NB4 (cell line): ENCODE data around the gene TMEM238L.

Source experiments
- DNase-seq: peaks from one replicate; pipeline ENCODE4 v3.0.0; 2010; ENCODE audit warnings: low read depth
- H3K4me3 ChIP-seq: one replicate; pipeline ENCODE4 v1.5.1; 2011; ENCODE audit warnings: mild to moderate bottlenecking, low read depth, low read length, moderate library complexity
- CTCF ChIP-seq: IDR thresholded peaks from one replicate; pipeline ENCODE4 v1.5.1; 2012; ENCODE audit warnings: low read depth, low read length
- MYC ChIP-seq: IDR thresholded peaks from 2 replicates; pipeline ENCODE4 v1.6.1; 2011; ENCODE audit warnings: low read depth, low read length
- POLR2A ChIP-seq: IDR thresholded peaks from 2 replicates; pipeline ENCODE4 v1.6.1; 2011; ENCODE audit warnings: mild to moderate bottlenecking; ENCODE audit not compliant: insufficient read length; ENCODE audit errors: extremely low read depth
- TF ChIP-seq, protein P1 (sequence below): IDR thresholded peaks from 2 replicates; pipeline ENCODE4 v1.6.1; 2011; ENCODE audit warnings: low read depth, low read length

TMEM238L gene

GRCh38 chr17:10803350-10803749, 549 bp downstream of the TMEM238L start:
- DNase-seq = no peak
- H3K4me3 ChIP-seq = no peak overlapping the region
- TF ChIP-seq, protein P1, sequence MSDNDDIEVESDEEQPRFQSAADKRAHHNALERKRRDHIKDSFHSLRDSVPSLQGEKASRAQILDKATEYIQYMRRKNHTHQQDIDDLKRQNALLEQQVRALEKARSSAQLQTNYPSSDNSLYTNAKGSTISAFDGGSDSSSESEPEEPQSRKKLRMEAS = no peak
- TF ChIP-seq POLR2A = no peak
- no peak for TF ChIP-seq MYC
- TF ChIP-seq CTCF = no peak

- TF ChIP-seq POLR2A = no peak
- TF ChIP-seq MYC = no peak
- H3K4me3 ChIP-seq = no peak overlapping the region
- no peak for DNase-seq
These were observed 1.2 kb downstream of the TMEM238L start for GRCh38 chr17:10802496-10803284.

GRCh38 chr17:10799407-10799806, 4.5 kb downstream of the TMEM238L start:
- H3K4me3 ChIP-seq = no peak overlapping the region
- TF ChIP-seq POLR2A (no peak), MYC (no peak), CTCF (no peak)
- TF ChIP-seq, protein P1 = no peak

DNA sequence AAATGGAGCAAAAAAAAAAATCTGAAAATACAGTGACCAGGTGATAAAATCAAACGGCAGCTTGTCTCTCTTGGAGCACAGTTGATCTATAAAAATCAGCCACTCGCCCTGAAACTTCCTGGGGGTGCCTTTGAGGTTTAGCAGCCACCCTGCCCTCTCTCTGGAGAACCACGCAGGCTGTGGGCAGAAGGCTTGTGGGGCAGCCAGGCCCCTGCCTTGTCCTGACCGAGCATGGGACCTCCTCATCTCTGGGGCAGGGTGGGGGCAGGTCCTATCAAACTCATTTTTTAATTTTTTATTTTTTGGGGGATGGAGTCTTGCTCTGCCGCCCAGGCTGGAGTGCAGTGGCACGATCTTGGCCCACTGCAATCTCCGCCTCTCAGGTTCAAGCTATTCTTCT, 5.0 kb downstream of the TMEM238L start:
- TF ChIP-seq POLR2A (no peak), CTCF (no peak), MYC (no peak)
- TF ChIP-seq, protein P1 = no peak
- no peak overlapping the region for H3K4me3 ChIP-seq
- no peak for DNase-seq

More at GRCh38 chr17:10799407-10799806, 4.5 kb downstream of the TMEM238L start:
- no peak for DNase-seq

- no peak overlapping the region for H3K4me3 ChIP-seq
- TF ChIP-seq, protein P1 = no peak
- TF ChIP-seq POLR2A (no peak), CTCF (no peak), MYC (no peak)
- no peak for DNase-seq
These were observed 5.6 kb downstream of the TMEM238L start for GRCh38 chr17:10798332-10798749.

GRCh38 chr17:10797476-10798328, 6.2 kb downstream of the TMEM238L start:
- no peak for DNase-seq
- H3K4me3 ChIP-seq = no peak overlapping the region
- TF ChIP-seq CTCF (no peak), MYC (no peak), POLR2A (no peak)
- TF ChIP-seq, protein P1 = no peak
